HUDEP-2 (cell line): ENCODE data around the gene CLPSL2.
A peak's percentile ranks its signal among the peaks of the same experiment; 100 is the strongest.

ENCODE experiments used
- DNase-seq, 76 experiments: peaks; one replicate each; lab custom pipeline; 2025; ENCODE audit not compliant: unreplicated experiment in 76 of 76; lab: John Stamatoyannopoulos, UW

Gene CLPSL2

GRCh38 chr6:35745509-35745908 lies 30.9 kb upstream of the CLPSL2 start:
- no peak for DNase-seq

- no peak for DNase-seq
These were observed 29.9 kb upstream of the CLPSL2 start for GRCh38 chr6:35746516-35746915.

- DNase-seq: no peak
These were observed 28.5 kb upstream of the CLPSL2 start for GRCh38 chr6:35747877-35748276.

- no peak for DNase-seq
These were observed 25.8 kb upstream of the CLPSL2 start for GRCh38 chr6:35750557-35750956.

GRCh38 chr6:35751594-35751993 lies 24.8 kb upstream of the CLPSL2 start:
- no peak for DNase-seq

- no peak for DNase-seq
These were observed 24.1 kb upstream of the CLPSL2 start for GRCh38 chr6:35752330-35752729.

- DNase-seq: no peak
These were observed 21.7 kb upstream of the CLPSL2 start for GRCh38 chr6:35754452-35755277.

GRCh38 chr6:35755278-35755924 lies 21.0 kb upstream of the CLPSL2 start:
- DNase-seq: no peak

- peak in 63 of 76 experiments; percentile 12 to 83 (median 48) for DNase-seq
These were observed 18.8 kb upstream of the CLPSL2 start for GRCh38 chr6:35757456-35758123.

GRCh38 chr6:35759426-35759825 lies 17.0 kb upstream of the CLPSL2 start:
- DNase-seq: no peak

GRCh38 chr6:35765739-35766138 lies 10.7 kb upstream of the CLPSL2 start:
- DNase-seq: no peak

- DNase-seq: no peak
These were observed 7.2 kb upstream of the CLPSL2 start for GRCh38 chr6:35769211-35769610.

GRCh38 chr6:35771343-35771627 lies 5.1 kb upstream of the CLPSL2 start:
- DNase-seq: no peak

- no peak for DNase-seq
These were observed 2.1 kb upstream of the CLPSL2 start for GRCh38 chr6:35774116-35774794.

- DNase-seq: no peak
These were observed 1.4 kb upstream of the CLPSL2 start for GRCh38 chr6:35775031-35775430.

GRCh38 chr6:35777356-35778102 lies 1.1 kb downstream of the CLPSL2 start:
- no peak for DNase-seq

- DNase-seq: no peak
These were observed 2.0 kb downstream of the CLPSL2 start for GRCh38 chr6:35778437-35778836.

- no peak for DNase-seq
These were observed 4.3 kb downstream of the CLPSL2 start, which contains the start of gene CLPSL1 for GRCh38 chr6:35780719-35781118. Gene CLPSL1 (plus strand): TSS chr6:35781019. CDS start chr6:35781111, 92 bp downstream.

- no peak for DNase-seq
These were observed 4.9 kb downstream of the CLPSL2 start for GRCh38 chr6:35781290-35781689.

GRCh38 chr6:35782424-35782823 lies 6.0 kb downstream of the CLPSL2 start:
- DNase-seq: no peak

- DNase-seq: no peak
These were observed 7.8 kb downstream of the CLPSL2 start for GRCh38 chr6:35784200-35784599.
